ENCODE data around the gene IQGAP3. TPM values are rescaled to one million over a fixed set of nuclear protein-coding genes. Genes with fewer than 3 reads are reported as not detected.

Gene IQGAP3
- total RNA-seq, 1 donor from 2014 or later = 0.36 TPM

- TF ChIP-seq CTCF (IDR thresholded peaks at IDR 0.05; ENCODE audit: borderline replicate concordance) = no peak
- DNase-seq = no peak
- Histone ChIP-seq H3K4me1 (peaks cover 97% of the 10 kb centered on the region), H3K9me3 (replicated peaks) (no peaks in the 10 kb centered on the region), H3K27ac (replicated peaks) (peak overlapping the region; percentile 100), H3K4me3 (peak overlapping the region; percentile 98), H3K36me3 (no peaks in the 10 kb centered on the region), H3K27me3 (ENCODE audit: low read depth) (no peaks in the 10 kb centered on the region)
- intact Hi-C loops (cut with micrococcal nuclease) = loop anchor here (2.0 kb wide), 1 partner anchor 17 kb away; no protein-coding TSS in a partner anchor
These were observed 74.5 kb downstream of the IQGAP3 start for GRCh38 chr1:156497743-156498431.

- no peak for TF ChIP-seq CTCF (IDR thresholded peaks at IDR 0.05; ENCODE audit: borderline replicate concordance)
- H3K4me3 ChIP-seq = peak overlapping the region; percentile 98
These were observed 75.2 kb downstream of the IQGAP3 start for GRCh38 chr1:156497078-156497742.

GRCh38 chr1:156496211-156496761, 76.1 kb downstream of the IQGAP3 start:
- DNase-seq = no peak
- TF ChIP-seq CTCF (IDR thresholded peaks at IDR 0.05; ENCODE audit: borderline replicate concordance) = no peak
- H3K36me3 ChIP-seq = no peaks in the 10 kb centered on the region
- H3K27me3 ChIP-seq (ENCODE audit: low read depth) = no peaks in the 10 kb centered on the region
- H3K9me3 ChIP-seq (replicated peaks) = no peaks in the 10 kb centered on the region
- H3K27ac ChIP-seq (replicated peaks) = peak overlapping the region; percentile 100
- intact Hi-C loops (cut with micrococcal nuclease) = no loop called here
- H3K4me1 ChIP-seq = peaks cover 97% of the 10 kb centered on the region
- H3K4me3 ChIP-seq = peak overlapping the region; percentile 98

More at GRCh38 chr1:156497078-156497742, 75.2 kb downstream of the IQGAP3 start:
- Histone ChIP-seq H3K27me3 (ENCODE audit: low read depth) (no peaks in the 10 kb centered on the region), H3K36me3 (no peaks in the 10 kb centered on the region), H3K4me1 (peaks cover 97% of the 10 kb centered on the region), H3K9me3 (replicated peaks) (no peaks in the 10 kb centered on the region), H3K27ac (replicated peaks) (peak overlapping the region; percentile 100)
- no peak for DNase-seq
- intact Hi-C loops (cut with micrococcal nuclease) = no loop called here

- no peaks in the 10 kb centered on the region for H3K27me3 ChIP-seq (ENCODE audit: low read depth)
- H3K4me3 ChIP-seq = peak overlapping the region; percentile 98
- intact Hi-C loops (cut with micrococcal nuclease) = no loop called here
- H3K36me3 ChIP-seq = no peaks in the 10 kb centered on the region
- peaks cover 100% of the 10 kb centered on the region for H3K4me1 ChIP-seq
- no peaks in the 10 kb centered on the region for H3K9me3 ChIP-seq (replicated peaks)
- peak overlapping the region; percentile 100 for H3K27ac ChIP-seq (replicated peaks)
- DNase-seq = peak; percentile 78
- no peak for TF ChIP-seq CTCF (IDR thresholded peaks at IDR 0.05; ENCODE audit: borderline replicate concordance)
These were observed 76.8 kb downstream of the IQGAP3 start for GRCh38 chr1:156495401-156496140.

- Histone ChIP-seq H3K4me1 (peaks cover 100% of the 10 kb centered on the region), H3K36me3 (no peaks in the 10 kb centered on the region), H3K4me3 (peak overlapping the region; percentile 98), H3K27me3 (ENCODE audit: low read depth) (no peaks in the 10 kb centered on the region), H3K27ac (replicated peaks) (peak overlapping the region; percentile 100), H3K9me3 (replicated peaks) (no peaks in the 10 kb centered on the region)
- intact Hi-C loops (cut with micrococcal nuclease) = no loop called here
- no peak for TF ChIP-seq CTCF (IDR thresholded peaks at IDR 0.05; ENCODE audit: borderline replicate concordance)
- DNase-seq = no peak
These were observed 78.0 kb downstream of the IQGAP3 start for GRCh38 chr1:156494309-156494895.

All from left ventricle myocardium inferior (tissue), 1 donor.